Thoracic aorta (tissue), 2 donors: ENCODE measurements around the gene HAUS2. TPM values are rescaled to one million over a fixed set of nuclear protein-coding genes. Genes with fewer than 3 reads are reported as not detected.

Experiments
- ATAC-seq: fragments of 150-250 bp; one replicate; pipeline ENCODE4 v1.8.0; 2017; ENCODE audit warnings: low read depth; ENCODE audit not compliant: insufficient number of reproducible peaks, low FRiP score
- DNase-seq: peaks from one replicate; pipeline ENCODE4 v3.0.0-alpha.2; 2020; ENCODE audit warnings: low spot score
- H3K27ac ChIP-seq, 2 donors: fragments of 200-600 bp; sonication (generic); 1 replicate in 1 of 2; 2 replicates in 1 of 2; pipeline ENCODE4 v1.5.1; 2016; ENCODE audit warnings: mild to moderate bottlenecking in 2 of 2, moderate library complexity in 2 of 2
- H3K27me3 ChIP-seq: fragments of 200-600 bp; sonication (generic); replicated peaks from 2 replicates; pipeline ENCODE4 v1.6.0; 2016; ENCODE audit warnings: mild to moderate bottlenecking; ENCODE audit not compliant: insufficient read depth
- H3K36me3 ChIP-seq: fragments of 200-600 bp; sonication (generic); one replicate; pipeline ENCODE4 v1.5.1; 2016
- H3K4me1 ChIP-seq, 2 donors: fragments of 200-600 bp; sonication (generic); 1 replicate in 1 of 2; 2 replicates in 1 of 2; pipeline versions ENCODE4 v1.5.1 to v1.6.0; 2016; ENCODE audit warnings: low read depth in 2 of 2, mild to moderate bottlenecking in 1 of 2; ENCODE audit not compliant: control insufficient read depth in 1 of 2
- H3K4me3 ChIP-seq: fragments of 200-600 bp; sonication (generic); 2 replicates; pipeline ENCODE4 v1.5.1; 2016; ENCODE audit warnings: mild to moderate bottlenecking
- H3K9me3 ChIP-seq: fragments of 200-600 bp; sonication (generic); 2 replicates; pipeline ENCODE4 v1.5.1; 2016
- total RNA-seq, 2 donors: library from RNA; depleted of rRNA; stranded (reverse); fragments of >200 nt; gene quantifications; one replicate each; pipeline versions ENCODE4 v1.1.0 to v1.2.3, GENCODE V29; 2016
- TF ChIP-seq, protein P1 (sequence below): fragments of 200-600 bp; sonication (generic); IDR thresholded peaks from one replicate; pipeline ENCODE4 v1.5.1; 2019; ENCODE audit warnings: antibody characterized with exemption

Gene HAUS2
- total RNA-seq = 10 to 100 TPM; 34.8 to 49.3 TPM

DNA sequence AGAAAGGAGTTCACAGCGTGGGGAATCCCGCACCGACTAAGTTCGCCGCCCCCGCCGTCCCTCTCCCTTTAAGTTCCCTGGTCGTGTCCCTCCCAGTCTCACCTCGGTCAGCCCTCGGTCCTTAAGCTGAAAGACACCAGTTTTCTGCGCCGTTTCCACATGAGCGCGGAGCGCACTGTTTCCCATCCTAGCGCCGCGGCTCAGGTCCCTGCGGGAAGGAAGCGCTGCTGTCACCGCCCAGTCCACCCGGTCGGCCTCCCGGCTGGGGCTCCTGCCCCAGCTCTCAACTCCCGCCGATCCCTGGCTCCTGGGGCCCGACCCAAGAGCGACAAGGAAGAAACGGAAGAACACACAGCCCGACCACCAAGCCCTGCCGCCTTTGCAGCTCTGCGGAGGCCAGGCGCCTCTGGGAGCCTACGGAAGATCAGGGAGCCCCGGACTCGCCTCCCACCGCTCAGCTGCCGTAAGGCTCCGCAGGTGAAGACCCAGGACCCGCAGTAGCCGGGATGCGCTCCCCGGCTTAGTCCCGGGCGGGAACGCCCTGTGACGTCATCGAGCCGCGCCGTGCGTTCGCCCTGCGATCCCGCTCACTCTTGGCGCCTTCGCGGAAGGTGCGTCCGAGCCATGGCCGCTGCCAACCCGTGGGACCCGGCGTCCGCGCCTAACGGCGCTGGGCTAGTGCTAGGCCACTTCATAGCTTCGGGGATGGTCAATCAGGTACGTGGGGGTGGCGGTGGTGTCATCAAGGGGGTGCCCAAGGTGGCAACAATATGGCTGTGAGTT lies at the start of gene HAUS2, which contains the start of gene LRRC57:
Gene HAUS2 (plus strand): TSS at position 590 of the 783 bp plus-strand sequence. CDS start 35 bp downstream, at position 625.
Gene LRRC57 (minus strand): TSS at position 545 of the 783 bp plus-strand sequence. CDS start 359 bp downstream, at position 186.
- Histone ChIP-seq H3K36me3 (no peaks in the 10 kb centered on the region), H3K27ac (peak within 1 kb of the TSS; percentile 91 to 94), H3K9me3 (no peaks in the 10 kb centered on the region), H3K27me3 (no peaks in the 10 kb centered on the region), H3K4me3 (peak within 1 kb of the TSS; percentile 95), H3K4me1 (peaks cover 13 to 25% of the 10 kb centered on the region in 2 donors)
- DNase-seq (no peak), ATAC-seq (peak; percentile 89)
- TF ChIP-seq, protein P1, sequence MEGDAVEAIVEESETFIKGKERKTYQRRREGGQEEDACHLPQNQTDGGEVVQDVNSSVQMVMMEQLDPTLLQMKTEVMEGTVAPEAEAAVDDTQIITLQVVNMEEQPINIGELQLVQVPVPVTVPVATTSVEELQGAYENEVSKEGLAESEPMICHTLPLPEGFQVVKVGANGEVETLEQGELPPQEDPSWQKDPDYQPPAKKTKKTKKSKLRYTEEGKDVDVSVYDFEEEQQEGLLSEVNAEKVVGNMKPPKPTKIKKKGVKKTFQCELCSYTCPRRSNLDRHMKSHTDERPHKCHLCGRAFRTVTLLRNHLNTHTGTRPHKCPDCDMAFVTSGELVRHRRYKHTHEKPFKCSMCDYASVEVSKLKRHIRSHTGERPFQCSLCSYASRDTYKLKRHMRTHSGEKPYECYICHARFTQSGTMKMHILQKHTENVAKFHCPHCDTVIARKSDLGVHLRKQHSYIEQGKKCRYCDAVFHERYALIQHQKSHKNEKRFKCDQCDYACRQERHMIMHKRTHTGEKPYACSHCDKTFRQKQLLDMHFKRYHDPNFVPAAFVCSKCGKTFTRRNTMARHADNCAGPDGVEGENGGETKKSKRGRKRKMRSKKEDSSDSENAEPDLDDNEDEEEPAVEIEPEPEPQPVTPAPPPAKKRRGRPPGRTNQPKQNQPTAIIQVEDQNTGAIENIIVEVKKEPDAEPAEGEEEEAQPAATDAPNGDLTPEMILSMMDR = no peak

DNA sequence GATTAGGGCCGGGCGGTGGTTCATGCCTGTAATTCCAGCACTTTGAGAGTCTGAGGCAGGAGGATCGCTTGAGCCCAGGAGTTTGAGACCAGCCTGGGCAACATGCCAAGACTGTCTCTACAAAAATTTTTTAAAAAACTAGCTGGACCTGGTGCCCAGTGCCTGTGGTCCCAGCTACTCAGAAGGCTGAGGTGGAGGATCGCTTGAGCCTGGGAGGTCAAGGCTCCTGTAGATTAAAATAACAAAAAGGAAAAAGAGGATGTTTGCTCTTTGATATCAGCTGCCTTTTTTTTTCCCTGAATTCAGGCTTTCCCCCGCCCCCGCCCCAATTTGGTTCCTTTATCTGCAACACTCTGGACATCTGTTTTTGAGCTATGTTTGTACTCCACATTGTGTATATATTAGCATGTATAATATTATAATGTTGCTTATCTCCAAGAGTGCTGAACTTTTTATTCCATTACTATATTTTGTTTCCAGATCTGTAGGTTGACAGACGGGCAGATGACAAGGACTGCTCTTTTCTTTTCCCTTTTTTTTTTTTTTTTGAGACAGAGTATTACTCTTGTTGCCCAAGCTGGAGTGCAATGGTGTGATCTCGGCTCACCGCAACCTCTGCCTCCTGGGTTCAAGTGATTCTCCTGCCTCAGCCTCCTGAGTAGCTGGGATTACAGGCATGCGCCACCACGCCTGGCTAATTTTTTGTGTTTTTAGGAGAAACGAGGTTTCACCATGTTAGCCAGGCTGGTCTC lies 48.6 kb upstream of the HAUS2 start:
- ATAC-seq (no peak), DNase-seq (no peak)
- TF ChIP-seq, protein P1 = no peak
- Histone ChIP-seq H3K36me3 (no peaks in the 10 kb centered on the region), H3K4me1 (peaks cover 28 to 54% of the 10 kb centered on the region in 2 donors), H3K27ac (peak overlapping the region; percentile 27 to 55), H3K4me3 (no peak overlapping the region), H3K27me3 (no peaks in the 10 kb centered on the region), H3K9me3 (no peaks in the 10 kb centered on the region)

DNA sequence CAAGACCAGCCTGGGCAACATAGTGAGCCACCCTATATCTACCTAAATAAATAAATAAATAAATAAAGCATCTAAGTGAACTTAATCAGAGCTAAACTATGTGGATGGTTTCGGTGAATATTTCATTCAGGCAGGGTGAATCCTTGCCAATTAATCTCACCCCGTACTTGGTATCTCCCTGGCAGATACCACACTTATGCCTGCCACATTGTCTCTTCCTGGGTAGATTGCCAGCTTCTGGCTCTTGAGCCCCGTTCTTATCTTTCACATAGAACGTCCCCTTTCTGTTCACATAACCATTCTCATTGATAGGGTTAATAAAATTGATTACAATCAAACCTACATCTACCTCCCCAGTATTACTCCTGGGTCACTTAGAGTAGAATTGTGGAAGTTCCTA lies 46.2 kb upstream of the HAUS2 start:
- H3K36me3 ChIP-seq = no peaks in the 10 kb centered on the region
- no peaks in the 10 kb centered on the region for H3K27me3 ChIP-seq
- TF ChIP-seq, protein P1 = no peak
- no peak overlapping the region for H3K27ac ChIP-seq
- H3K4me1 ChIP-seq = peaks cover 21 to 59% of the 10 kb centered on the region in 2 donors
- no peak overlapping the region for H3K4me3 ChIP-seq
- DNase-seq = no peak
- ATAC-seq = no peak
- no peaks in the 10 kb centered on the region for H3K9me3 ChIP-seq

DNA sequence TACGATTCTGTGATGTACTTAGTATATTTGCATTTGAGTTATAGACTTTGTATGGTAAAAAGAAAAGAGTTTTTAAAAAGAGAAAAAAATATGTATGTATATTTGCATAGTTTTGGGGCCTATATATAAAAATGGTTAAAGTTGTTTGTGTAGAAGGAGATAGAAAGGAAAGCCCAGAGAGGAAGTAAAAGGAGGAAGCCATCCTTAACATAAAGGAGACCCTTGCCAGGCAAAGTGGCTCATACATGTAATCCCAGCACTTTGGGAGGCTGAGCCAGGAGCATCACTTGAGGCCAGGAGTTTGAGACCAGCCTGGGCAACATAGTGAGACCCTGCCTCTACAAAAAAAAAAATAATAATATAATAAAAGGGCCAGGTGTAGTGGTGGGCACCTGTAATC lies 44.8 kb upstream of the HAUS2 start:
- ATAC-seq = no peak
- Histone ChIP-seq H3K36me3 (no peaks in the 10 kb centered on the region), H3K4me1 (peaks cover 15 to 54% of the 10 kb centered on the region in 2 donors)

More for the DNA sequence above, 44.8 kb upstream of the HAUS2 start:
- H3K4me3 ChIP-seq = no peak overlapping the region
- TF ChIP-seq, protein P1 = no peak
- no peaks in the 10 kb centered on the region for H3K9me3 ChIP-seq
- no peaks in the 10 kb centered on the region for H3K27me3 ChIP-seq
- no peak overlapping the region for H3K27ac ChIP-seq
- DNase-seq = no peak
